CD14-positive monocyte (primary cell): Measurements from ENCODE around the gene TTLL11. TPM values are rescaled to one million over a fixed set of nuclear protein-coding genes. Genes with fewer than 3 reads are reported as not detected.

ENCODE experiments used
- DNase-seq, 3 donors: peaks; one replicate each; pipeline ENCODE4 v3.0.0-alpha.2; 2011 to 2022
- H2AFZ ChIP-seq: 2 replicates; pipeline ENCODE4 v1.6.0; 2012; ENCODE audit warnings: mild to moderate bottlenecking, low read depth, low read length, inconsistent platforms; ENCODE audit not compliant: insufficient read depth, poor library complexity, severe bottlenecking
- H3K27ac ChIP-seq, 2 donors: 1 replicate in 1 of 2; 2 replicates in 1 of 2; pipeline ENCODE4 v1.5.1; 2012 to 2013; ENCODE audit warnings: low read length in 2 of 2, control low read depth in 1 of 2, inconsistent platforms in 1 of 2, low read depth in 1 of 2, mild to moderate bottlenecking in 1 of 2
- H3K27me3 ChIP-seq, 2 donors: one replicate each; pipeline versions ENCODE4 v1.6.0 to v1.6.1; 2011 to 2013; ENCODE audit warnings: low read length in 2 of 2; ENCODE audit not compliant: control insufficient read depth in 2 of 2, insufficient read depth in 2 of 2
- H3K36me3 ChIP-seq, 2 donors: replicated peaks in 1 of 2; 1 replicate in 1 of 2; 2 replicates in 1 of 2; pipeline versions ENCODE4 v1.5.1 to v1.6.1; 2012 to 2013; ENCODE audit warnings: low read length in 2 of 2, control low read depth in 1 of 2, inconsistent platforms in 1 of 2, mild to moderate bottlenecking in 1 of 2; ENCODE audit not compliant: insufficient read depth in 2 of 2, control insufficient read depth in 1 of 2
- H3K4me1 ChIP-seq, 2 donors: 1 replicate in 1 of 2; 2 replicates in 1 of 2; pipeline versions ENCODE4 v1.5.1 to v1.6.1; 2012 to 2013; ENCODE audit warnings: low read length in 2 of 2, control low read depth in 1 of 2, inconsistent platforms in 1 of 2, mild to moderate bottlenecking in 1 of 2, moderate library complexity in 1 of 2; ENCODE audit not compliant: insufficient read depth in 2 of 2, control insufficient read depth in 1 of 2
- H3K4me2 ChIP-seq: replicated peaks from 2 replicates; pipeline ENCODE3; 2012; ENCODE audit warnings: low read length, moderate library complexity, mild to moderate bottlenecking; ENCODE audit not compliant: poor library complexity, severe bottlenecking; ENCODE audit errors: extremely low read depth
- H3K4me3 ChIP-seq, 3 experiments: fragments of 200-600 bp in 1 of 3; sonication (generic) in 1 of 3; replicated peaks in 1 of 3; 1 replicate in 2 of 3; 2 replicates in 1 of 3; pipeline ENCODE4 v1.5.1; 2011 to 2013; ENCODE audit warnings: low read length in 3 of 3, mild to moderate bottlenecking in 3 of 3, control low read depth in 2 of 3, low read depth in 2 of 3, inconsistent platforms in 1 of 3, moderate library complexity in 1 of 3
- H3K79me2 ChIP-seq: 2 replicates; pipeline ENCODE4 v1.6.0; 2012; ENCODE audit warnings: mild to moderate bottlenecking, control low read depth, inconsistent platforms, low read length, moderate library complexity; ENCODE audit not compliant: insufficient read depth
- H3K9ac ChIP-seq: 2 replicates; pipeline ENCODE4 v1.6.0; 2017; ENCODE audit warnings: low read length, mild to moderate bottlenecking; ENCODE audit not compliant: insufficient read depth, poor library complexity, severe bottlenecking
- H3K9me3 ChIP-seq, 2 donors: replicated peaks in 1 of 2; 1 replicate in 1 of 2; 2 replicates in 1 of 2; pipeline versions ENCODE4 v1.5.1 to v1.6.1; 2012 to 2013; ENCODE audit warnings: low read length in 2 of 2, control low read depth in 1 of 2; ENCODE audit not compliant: control insufficient read depth in 1 of 2, insufficient read depth in 1 of 2
- H4K20me1 ChIP-seq: 2 replicates; pipeline ENCODE4 v1.6.0; 2012; ENCODE audit warnings: mild to moderate bottlenecking, low read length, control low read depth, moderate library complexity; ENCODE audit not compliant: insufficient read depth
- H3K27ac Mint-ChIP-seq, 7 donors: one replicate each; pipeline ENCODE4 v1.8.0; 2020; ENCODE audit warnings: mild to moderate bottlenecking in 7 of 7, mixed read lengths in 7 of 7, moderate library complexity in 6 of 7, inconsistent platforms in 2 of 7
- H3K27me3 Mint-ChIP-seq, 3 donors: one replicate each; pipeline ENCODE4 v1.8.0; 2021 to 2022; ENCODE audit warnings: low read depth in 3 of 3, mild to moderate bottlenecking in 3 of 3, mixed read lengths in 3 of 3, moderate library complexity in 3 of 3, inconsistent platforms in 1 of 3
- H3K36me3 Mint-ChIP-seq, 2 donors: one replicate each; pipeline ENCODE4 v1.8.0; 2020; ENCODE audit warnings: mixed read lengths in 2 of 2, inconsistent platforms in 1 of 2, mild to moderate bottlenecking in 1 of 2
- H3K4me1 Mint-ChIP-seq: one replicate; pipeline ENCODE4 v1.8.0; 2020; ENCODE audit warnings: mild to moderate bottlenecking, mixed read lengths
- H3K4me3 Mint-ChIP-seq, 2 donors: one replicate each; pipeline ENCODE4 v1.8.0; 2020; ENCODE audit warnings: mild to moderate bottlenecking in 2 of 2, mixed read lengths in 2 of 2, moderate library complexity in 1 of 2
- H3K9me3 Mint-ChIP-seq, 7 donors: one replicate each; pipeline ENCODE4 v1.8.0; 2020 to 2022; ENCODE audit warnings: mixed read lengths in 7 of 7, mild to moderate bottlenecking in 6 of 7, moderate library complexity in 6 of 7, inconsistent platforms in 2 of 7
- CTCF ChIP-seq: fragments of 200-600 bp; IDR thresholded peaks from one replicate; pipeline ENCODE4 v1.8.0; 2022; ENCODE audit warnings: antibody characterized with exemption, mild to moderate bottlenecking
- WGBS: methylation state at CpG from one replicate; pipeline ENCODE4 v1.1.5; 2013; ENCODE audit warnings: missing lambda C conversion rate; ENCODE audit not compliant: insufficient coverage; 5-methylcytosine and 5-hydroxymethylcytosine counted together
- intact Hi-C, 2 donors: fragments of 100-400 bp; cut with micrococcal nuclease; formaldehyde crosslinking; loops; one replicate each; pipeline versions ENCODE4 v1.15.0 to v1.15.1; 2023
- polyA plus RNA-seq, 3 donors: library from polyadenylated mRNA; depleted of rRNA in 1 of 3; unstranded in 2 of 3; stranded (reverse) in 1 of 3; fragments of 300-500 nt in 2 of 3; fragments of >200 nt in 1 of 3; fragmentation: Illumina TruSeq in 2 of 3; gene quantifications; 1 replicate in 2 of 3; 2 replicates in 1 of 3; pipeline ENCODE4 v1.2.3, GENCODE V29; 2012 to 2021

TTLL11 gene
- polyA plus RNA-seq, 3 donors, result 2.9 to 3.5 (median 3.1) TPM

- no peak for TF ChIP-seq CTCF
- Histone ChIP-seq H3K36me3 (no peaks in the 10 kb centered on the region), H3K4me1 (no peaks in the 10 kb centered on the region), H3K9ac (no peak overlapping the region), H4K20me1 (no peaks in the 10 kb centered on the region), H2AFZ (no peak overlapping the region), H3K27ac (no peak overlapping the region), H3K9me3 (no peaks in the 10 kb centered on the region), H3K4me2 (no peak overlapping the region), H3K4me3 (no peak overlapping the region), H3K79me2 (no peaks in the 10 kb centered on the region), H3K27me3 (no peaks in the 10 kb centered on the region)
- Mint-ChIP-seq H3K27me3 (peaks cover 1 to 2% (median 2%) of the 10 kb centered on the region in 3 donors), H3K9me3 (peaks cover 0 to 1% (median 0%) of the 10 kb centered on the region in 7 donors), H3K4me3 (no peak overlapping the region), H3K4me1 (no peaks in the 10 kb centered on the region), H3K27ac (peak overlapping the region in 1 of 7 donors; percentile 52), H3K36me3 (no peaks in the 10 kb centered on the region)
- intact Hi-C loops, result no loop called here
- WGBS, result 94% methylated on average over 9 of the region's 12 CpGs
- no peak for DNase-seq
Observed at GRCh38 chr9:121925935-121926334, 167.2 kb downstream of the TTLL11 start.

- no peaks in the 10 kb centered on the region for H3K4me1 Mint-ChIP-seq
- H3K27me3 Mint-ChIP-seq, result peaks cover 1 to 4% (median 2%) of the 10 kb centered on the region in 3 donors
- no peaks in the 10 kb centered on the region for H3K79me2 ChIP-seq
- intact Hi-C loops, result no loop called here
- no peaks in the 10 kb centered on the region for H3K9me3 ChIP-seq
- no peaks in the 10 kb centered on the region for H3K36me3 Mint-ChIP-seq
- no peak overlapping the region for H3K27ac ChIP-seq
- H2AFZ ChIP-seq, result no peak overlapping the region
- H3K4me1 ChIP-seq, result no peaks in the 10 kb centered on the region
- DNase-seq, result no peak
- H3K4me3 ChIP-seq, result no peak overlapping the region
- H4K20me1 ChIP-seq, result no peaks in the 10 kb centered on the region
- WGBS, result no CpG with 5 or more reads among the region's 4 CpGs
- TF ChIP-seq CTCF, result no peak
- peaks cover 0 to 1% (median 0%) of the 10 kb centered on the region in 7 donors for H3K9me3 Mint-ChIP-seq
- H3K4me2 ChIP-seq, result no peak overlapping the region
- H3K36me3 ChIP-seq, result no peaks in the 10 kb centered on the region
- no peak overlapping the region for H3K4me3 Mint-ChIP-seq
- H3K27ac Mint-ChIP-seq, result no peak overlapping the region
- H3K9ac ChIP-seq, result no peak overlapping the region
- H3K27me3 ChIP-seq, result no peaks in the 10 kb centered on the region
Observed at GRCh38 chr9:121924700-121925099, 168.4 kb downstream of the TTLL11 start.
